ENCODE data around the gene IL1RAPL1. TPM values are rescaled to one million over a fixed set of nuclear protein-coding genes. Genes with fewer than 3 reads are reported as not detected.

Gene IL1RAPL1
- polyA plus RNA-seq, 1 donor from 2014 or later: not detected

DNA sequence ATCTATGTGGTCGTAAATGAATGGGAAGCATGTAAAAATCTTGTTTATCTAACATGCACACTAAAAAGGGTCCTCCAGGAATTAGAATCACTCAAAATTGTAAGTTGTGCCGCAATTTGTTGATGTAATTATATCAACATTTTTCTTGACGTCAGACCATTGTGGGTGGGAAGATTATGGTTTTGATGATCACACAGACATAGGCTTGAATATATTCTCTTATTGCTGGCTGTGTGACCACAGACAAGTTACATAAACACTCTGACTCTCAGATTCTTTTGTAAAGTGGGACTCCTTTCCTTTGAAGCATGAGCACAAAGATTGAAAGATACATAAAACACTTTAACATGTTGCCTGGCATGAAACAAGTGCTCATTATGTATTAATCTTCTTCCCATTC, 51.5 kb downstream of the IL1RAPL1 start:
- no peaks in the 10 kb centered on the region for H3K9me3 ChIP-seq (ENCODE audit: low read length)
- TF ChIP-seq EP300 (conservative IDR thresholded peaks at IDR 0.05; ENCODE audit: poor library complexity, severe bottlenecking) (no peak), MXI1 (conservative IDR thresholded peaks at IDR 0.05; ENCODE audit: poor library complexity, severe bottlenecking) (no peak), SMC3 (conservative IDR thresholded peaks at IDR 0.05; ENCODE audit: poor library complexity) (no peak)
- TF ChIP-seq, protein P1, sequence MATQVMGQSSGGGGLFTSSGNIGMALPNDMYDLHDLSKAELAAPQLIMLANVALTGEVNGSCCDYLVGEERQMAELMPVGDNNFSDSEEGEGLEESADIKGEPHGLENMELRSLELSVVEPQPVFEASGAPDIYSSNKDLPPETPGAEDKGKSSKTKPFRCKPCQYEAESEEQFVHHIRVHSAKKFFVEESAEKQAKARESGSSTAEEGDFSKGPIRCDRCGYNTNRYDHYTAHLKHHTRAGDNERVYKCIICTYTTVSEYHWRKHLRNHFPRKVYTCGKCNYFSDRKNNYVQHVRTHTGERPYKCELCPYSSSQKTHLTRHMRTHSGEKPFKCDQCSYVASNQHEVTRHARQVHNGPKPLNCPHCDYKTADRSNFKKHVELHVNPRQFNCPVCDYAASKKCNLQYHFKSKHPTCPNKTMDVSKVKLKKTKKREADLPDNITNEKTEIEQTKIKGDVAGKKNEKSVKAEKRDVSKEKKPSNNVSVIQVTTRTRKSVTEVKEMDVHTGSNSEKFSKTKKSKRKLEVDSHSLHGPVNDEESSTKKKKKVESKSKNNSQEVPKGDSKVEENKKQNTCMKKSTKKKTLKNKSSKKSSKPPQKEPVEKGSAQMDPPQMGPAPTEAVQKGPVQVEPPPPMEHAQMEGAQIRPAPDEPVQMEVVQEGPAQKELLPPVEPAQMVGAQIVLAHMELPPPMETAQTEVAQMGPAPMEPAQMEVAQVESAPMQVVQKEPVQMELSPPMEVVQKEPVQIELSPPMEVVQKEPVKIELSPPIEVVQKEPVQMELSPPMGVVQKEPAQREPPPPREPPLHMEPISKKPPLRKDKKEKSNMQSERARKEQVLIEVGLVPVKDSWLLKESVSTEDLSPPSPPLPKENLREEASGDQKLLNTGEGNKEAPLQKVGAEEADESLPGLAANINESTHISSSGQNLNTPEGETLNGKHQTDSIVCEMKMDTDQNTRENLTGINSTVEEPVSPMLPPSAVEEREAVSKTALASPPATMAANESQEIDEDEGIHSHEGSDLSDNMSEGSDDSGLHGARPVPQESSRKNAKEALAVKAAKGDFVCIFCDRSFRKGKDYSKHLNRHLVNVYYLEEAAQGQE (IDR thresholded peaks at IDR 0.05; ENCODE audit: borderline replicate concordance): no peak
- no peaks in the 10 kb centered on the region for H3K79me2 ChIP-seq (replicated peaks; ENCODE audit: insufficient read depth, low read length)
- H3K9me2 ChIP-seq (ENCODE audit: insufficient read depth, low read length): no peaks in the 10 kb centered on the region
- H2AFZ ChIP-seq (ENCODE audit: low read depth, low read length): no peak overlapping the region
- no peaks in the 10 kb centered on the region for H3K36me3 ChIP-seq (ENCODE audit: insufficient read depth, low read length)
- H3K4me3 ChIP-seq (ENCODE audit: low read length): no peak overlapping the region
- no peaks in the 10 kb centered on the region for H3F3A ChIP-seq (ENCODE audit: insufficient read depth, low read length, poor library complexity, severe bottlenecking)
- H3K4me2 ChIP-seq (ENCODE audit: low read length): no peak overlapping the region
- H3K27me3 ChIP-seq (ENCODE audit: insufficient read depth, low read depth, low read length): no peaks in the 10 kb centered on the region
- H4K20me1 ChIP-seq (ENCODE audit: insufficient read depth): no peaks in the 10 kb centered on the region
- H3K9ac ChIP-seq (ENCODE audit: low read length): no peak overlapping the region
- H3K27ac ChIP-seq (ENCODE audit: low read length): no peak overlapping the region

DNA sequence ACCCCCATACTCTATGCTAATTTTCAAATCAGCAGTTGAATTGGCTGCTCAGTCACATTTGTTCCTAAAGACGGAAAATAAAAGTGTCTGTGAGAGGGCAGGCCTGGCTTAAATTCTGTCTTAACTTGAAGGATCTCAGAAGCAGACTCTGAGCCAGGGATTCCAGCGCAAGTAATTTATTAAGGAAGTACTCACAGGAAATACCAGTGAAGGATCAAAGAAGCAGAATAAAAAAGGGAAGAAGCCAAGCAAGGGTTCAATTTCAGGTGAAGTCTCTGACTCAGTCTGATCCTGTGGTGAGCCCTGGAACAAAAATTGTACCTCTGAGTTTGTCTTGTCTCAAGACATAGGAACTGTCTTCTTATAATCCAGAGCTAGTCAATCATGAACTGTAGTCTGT, 52.2 kb downstream of the IL1RAPL1 start:
- no peak overlapping the region for H3K9ac ChIP-seq (ENCODE audit: low read length)
- no peaks in the 10 kb centered on the region for H3F3A ChIP-seq (ENCODE audit: insufficient read depth, low read length, poor library complexity, severe bottlenecking)
- H3K4me2 ChIP-seq (ENCODE audit: low read length): no peak overlapping the region
- no peaks in the 10 kb centered on the region for H3K79me2 ChIP-seq (replicated peaks; ENCODE audit: insufficient read depth, low read length)
- H2AFZ ChIP-seq (ENCODE audit: low read depth, low read length): no peak overlapping the region
- no peaks in the 10 kb centered on the region for H4K20me1 ChIP-seq (ENCODE audit: insufficient read depth)
- H3K27ac ChIP-seq (ENCODE audit: low read length): no peak overlapping the region
- no peak for TF ChIP-seq TAF1 (IDR thresholded peaks at IDR 0.05; ENCODE audit: low read depth)
- TF ChIP-seq SMC3 (conservative IDR thresholded peaks at IDR 0.05; ENCODE audit: poor library complexity): no peak
- no peak for TF ChIP-seq EP300 (conservative IDR thresholded peaks at IDR 0.05; ENCODE audit: poor library complexity, severe bottlenecking)
- no peak for TF ChIP-seq MXI1 (conservative IDR thresholded peaks at IDR 0.05; ENCODE audit: poor library complexity, severe bottlenecking)
- no peak for TF ChIP-seq POLR2AphosphoS5 (IDR thresholded peaks at IDR 0.05)
- TF ChIP-seq EZH2 (IDR thresholded peaks at IDR 0.05; ENCODE audit: borderline replicate concordance, insufficient read depth, low read length, poor library complexity, severe bottlenecking): no peak
- TF ChIP-seq, protein P2, sequence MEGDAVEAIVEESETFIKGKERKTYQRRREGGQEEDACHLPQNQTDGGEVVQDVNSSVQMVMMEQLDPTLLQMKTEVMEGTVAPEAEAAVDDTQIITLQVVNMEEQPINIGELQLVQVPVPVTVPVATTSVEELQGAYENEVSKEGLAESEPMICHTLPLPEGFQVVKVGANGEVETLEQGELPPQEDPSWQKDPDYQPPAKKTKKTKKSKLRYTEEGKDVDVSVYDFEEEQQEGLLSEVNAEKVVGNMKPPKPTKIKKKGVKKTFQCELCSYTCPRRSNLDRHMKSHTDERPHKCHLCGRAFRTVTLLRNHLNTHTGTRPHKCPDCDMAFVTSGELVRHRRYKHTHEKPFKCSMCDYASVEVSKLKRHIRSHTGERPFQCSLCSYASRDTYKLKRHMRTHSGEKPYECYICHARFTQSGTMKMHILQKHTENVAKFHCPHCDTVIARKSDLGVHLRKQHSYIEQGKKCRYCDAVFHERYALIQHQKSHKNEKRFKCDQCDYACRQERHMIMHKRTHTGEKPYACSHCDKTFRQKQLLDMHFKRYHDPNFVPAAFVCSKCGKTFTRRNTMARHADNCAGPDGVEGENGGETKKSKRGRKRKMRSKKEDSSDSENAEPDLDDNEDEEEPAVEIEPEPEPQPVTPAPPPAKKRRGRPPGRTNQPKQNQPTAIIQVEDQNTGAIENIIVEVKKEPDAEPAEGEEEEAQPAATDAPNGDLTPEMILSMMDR (IDR thresholded peaks at IDR 0.05; ENCODE audit: poor library complexity, severe bottlenecking): no peak
- TF ChIP-seq, protein P1 (IDR thresholded peaks at IDR 0.05; ENCODE audit: borderline replicate concordance): no peak
- TF ChIP-seq RAD21 (conservative IDR thresholded peaks at IDR 0.05): no peak
- H3K9me3 ChIP-seq (ENCODE audit: low read length): no peaks in the 10 kb centered on the region
- no peaks in the 10 kb centered on the region for H3K9me2 ChIP-seq (ENCODE audit: insufficient read depth, low read length)
- no peaks in the 10 kb centered on the region for H3K36me3 ChIP-seq (ENCODE audit: insufficient read depth, low read length)
- no peak overlapping the region for H3K4me3 ChIP-seq (ENCODE audit: low read length)
- no peaks in the 10 kb centered on the region for H3K27me3 ChIP-seq (ENCODE audit: insufficient read depth, low read depth, low read length)
